ENCODE measurements around the gene HMGCL.
A peak's percentile ranks its signal among the peaks of the same experiment; 100 is the strongest.

Gene HMGCL

DNA sequence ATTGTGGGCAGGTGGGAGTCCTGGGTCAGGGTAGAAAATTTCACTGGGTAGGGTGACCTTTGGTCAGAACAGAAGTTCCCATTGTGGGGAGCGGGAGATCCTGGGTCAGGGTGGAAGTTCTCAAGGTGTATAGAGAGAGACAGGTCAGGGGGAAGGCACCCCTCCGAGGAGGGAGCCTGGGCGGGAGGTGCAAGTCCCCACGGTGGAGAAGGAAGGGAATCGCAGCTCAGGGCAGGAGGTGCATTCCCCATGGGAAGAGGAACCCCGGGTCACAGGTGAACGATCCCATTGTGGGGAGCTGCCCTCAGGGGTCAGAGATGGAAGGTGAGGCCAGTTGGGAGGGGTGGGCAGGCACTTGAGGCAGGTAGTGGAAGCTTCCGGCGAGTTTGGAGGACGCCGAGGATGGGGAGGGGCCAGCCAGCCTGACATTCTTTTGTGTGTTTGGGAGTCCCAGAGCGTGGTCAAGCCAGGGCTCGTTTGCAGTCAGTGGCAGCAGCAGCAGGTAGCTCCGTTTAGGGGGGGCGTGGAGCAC is 33.6 kb downstream of the HMGCL start:
- peak overlapping the region; percentile 81 for H3K27ac ChIP-seq
- TF ChIP-seq ZFX (IDR thresholded peaks at IDR 0.05) = no peak
- TF ChIP-seq, protein P1, sequence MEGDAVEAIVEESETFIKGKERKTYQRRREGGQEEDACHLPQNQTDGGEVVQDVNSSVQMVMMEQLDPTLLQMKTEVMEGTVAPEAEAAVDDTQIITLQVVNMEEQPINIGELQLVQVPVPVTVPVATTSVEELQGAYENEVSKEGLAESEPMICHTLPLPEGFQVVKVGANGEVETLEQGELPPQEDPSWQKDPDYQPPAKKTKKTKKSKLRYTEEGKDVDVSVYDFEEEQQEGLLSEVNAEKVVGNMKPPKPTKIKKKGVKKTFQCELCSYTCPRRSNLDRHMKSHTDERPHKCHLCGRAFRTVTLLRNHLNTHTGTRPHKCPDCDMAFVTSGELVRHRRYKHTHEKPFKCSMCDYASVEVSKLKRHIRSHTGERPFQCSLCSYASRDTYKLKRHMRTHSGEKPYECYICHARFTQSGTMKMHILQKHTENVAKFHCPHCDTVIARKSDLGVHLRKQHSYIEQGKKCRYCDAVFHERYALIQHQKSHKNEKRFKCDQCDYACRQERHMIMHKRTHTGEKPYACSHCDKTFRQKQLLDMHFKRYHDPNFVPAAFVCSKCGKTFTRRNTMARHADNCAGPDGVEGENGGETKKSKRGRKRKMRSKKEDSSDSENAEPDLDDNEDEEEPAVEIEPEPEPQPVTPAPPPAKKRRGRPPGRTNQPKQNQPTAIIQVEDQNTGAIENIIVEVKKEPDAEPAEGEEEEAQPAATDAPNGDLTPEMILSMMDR (conservative IDR thresholded peaks at IDR 0.05) = no peak

- H3K27ac ChIP-seq = peak within 1 kb of the TSS; percentile 81
- TF ChIP-seq, protein P1 (conservative IDR thresholded peaks at IDR 0.05) = no peak
- no peak for TF ChIP-seq ZFX (IDR thresholded peaks at IDR 0.05)
These were observed 34.3 kb downstream of the HMGCL start, which contains the start of gene LYPLA2 for GRCh38 chr1:23790696-23791515. LYPLA2 (plus strand) TSS chr1:23791145; CDS start chr1:23792683, 1,538 bp downstream.

DNA sequence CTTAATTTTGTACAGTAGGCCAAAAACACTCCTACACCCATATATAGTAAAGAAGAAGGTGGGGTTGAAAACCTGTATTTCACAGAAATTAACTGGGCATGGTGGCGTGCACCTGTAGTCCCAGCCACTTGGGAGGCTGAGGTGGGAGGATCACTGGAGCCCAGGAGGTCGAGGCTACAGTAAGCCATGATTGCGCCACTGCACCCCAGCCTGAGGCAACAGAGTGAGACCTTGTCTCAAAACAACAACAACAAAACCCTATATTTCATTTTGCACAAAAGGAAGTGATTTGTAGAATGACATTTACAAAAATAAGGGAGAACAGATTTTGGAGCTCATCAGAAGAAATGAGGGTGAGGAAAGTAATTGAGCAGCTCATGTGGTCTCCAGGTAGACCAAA is 36.5 kb downstream of the HMGCL start:
- no peak overlapping the region for H3K27ac ChIP-seq
- no peak for TF ChIP-seq ZFX (IDR thresholded peaks at IDR 0.05)
- TF ChIP-seq, protein P1 (conservative IDR thresholded peaks at IDR 0.05) = no peak

GRCh38 chr1:23787701-23788100 is 37.5 kb downstream of the HMGCL start:
- H3K27ac ChIP-seq = no peak overlapping the region
- TF ChIP-seq, protein P1 (conservative IDR thresholded peaks at IDR 0.05) = no peak
- TF ChIP-seq ZFX (IDR thresholded peaks at IDR 0.05) = no peak

DNA sequence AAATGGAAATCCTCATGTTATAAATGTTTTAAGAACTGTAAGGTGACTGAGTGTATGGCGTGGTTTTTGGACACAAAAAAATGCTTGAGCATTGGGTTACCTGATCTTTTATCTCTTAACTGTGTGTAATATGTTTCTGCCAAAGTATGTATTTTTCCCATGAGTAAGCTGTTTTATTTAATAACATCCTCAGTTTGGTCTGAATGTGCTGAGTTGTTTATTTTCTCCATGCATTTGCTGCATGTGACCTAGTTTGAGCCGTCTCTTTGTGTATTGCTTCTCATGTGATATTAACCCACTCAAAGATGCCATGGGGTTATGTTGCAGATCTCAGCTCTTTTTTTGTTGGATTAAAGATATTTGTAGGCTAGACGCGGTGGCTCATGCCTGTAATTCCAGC is 40.4 kb downstream of the HMGCL start:
- H3K27ac ChIP-seq = peak overlapping the region; percentile 90
- TF ChIP-seq, protein P1 (conservative IDR thresholded peaks at IDR 0.05) = no peak
- no peak for TF ChIP-seq ZFX (IDR thresholded peaks at IDR 0.05)

DNA sequence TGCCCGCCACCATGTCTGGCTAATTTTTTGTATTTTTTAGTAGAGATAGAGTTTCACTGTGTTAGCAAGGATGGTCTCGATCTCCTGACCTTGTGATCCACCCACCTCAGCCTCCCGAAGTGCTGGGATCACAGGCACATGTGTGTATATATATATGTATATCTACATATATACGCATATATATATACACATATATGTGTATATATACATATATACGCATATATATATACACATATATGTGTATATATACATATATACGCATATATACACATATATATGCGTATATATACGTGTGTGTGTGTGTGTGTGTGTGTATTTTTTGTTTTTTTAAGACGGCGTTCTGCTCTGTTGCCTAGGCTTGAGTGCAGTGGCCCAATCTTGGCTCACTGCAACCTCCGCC is 42.1 kb downstream of the HMGCL start:
- H3K27ac ChIP-seq = peak overlapping the region; percentile 28; the same call in 1 of the 2 replicates

- H3K27ac ChIP-seq = no peak overlapping the region
- no peak for TF ChIP-seq ZFX (IDR thresholded peaks at IDR 0.05)
- TF ChIP-seq, protein P1 (conservative IDR thresholded peaks at IDR 0.05) = no peak
These were observed 45.3 kb downstream of the HMGCL start for GRCh38 chr1:23779826-23780371.
